Stimulated activated CD4-positive, alpha-beta T cell treated with anti-CD3 and anti-CD28 coated beads, Interleukin-1b, Interleukin-23, amount 100 ng/mL, for 24 hours (primary cell): Measurements from ENCODE around the gene NANOS3.

ENCODE experiments used
- DNase-seq, 4 experiments: peaks; one replicate each; pipeline ENCODE4 v3.0.0-alpha.2; 2020; ENCODE audit warnings: low read depth in 4 of 4, low spot score in 1 of 4

The NANOS3 gene

DNA sequence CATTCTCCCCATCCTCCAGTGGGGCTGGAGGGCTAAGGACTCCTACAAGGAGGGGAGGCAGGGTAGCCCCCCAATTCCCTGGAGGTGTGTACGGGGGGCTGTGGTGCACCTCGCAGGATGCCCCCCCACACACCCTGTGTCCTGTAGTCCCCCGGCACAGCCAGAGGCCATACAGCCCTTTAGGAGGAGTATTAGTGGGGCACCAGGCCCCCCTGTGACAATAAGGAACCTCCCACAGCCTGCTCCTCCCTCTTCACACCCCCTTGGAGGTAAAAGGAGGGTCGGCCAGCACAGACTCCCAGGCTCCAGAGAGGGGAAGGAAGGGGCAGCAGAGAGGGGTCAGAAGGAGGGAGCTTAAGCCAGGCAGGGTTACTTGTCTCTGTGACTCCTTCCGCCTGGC is at the start of gene NANOS3:
TSS of gene NANOS3 (plus strand) at position 301 of the 400 bp plus-strand sequence. CDS start 115 bp downstream, outside the sequence.
- DNase-seq, result no peak

DNA sequence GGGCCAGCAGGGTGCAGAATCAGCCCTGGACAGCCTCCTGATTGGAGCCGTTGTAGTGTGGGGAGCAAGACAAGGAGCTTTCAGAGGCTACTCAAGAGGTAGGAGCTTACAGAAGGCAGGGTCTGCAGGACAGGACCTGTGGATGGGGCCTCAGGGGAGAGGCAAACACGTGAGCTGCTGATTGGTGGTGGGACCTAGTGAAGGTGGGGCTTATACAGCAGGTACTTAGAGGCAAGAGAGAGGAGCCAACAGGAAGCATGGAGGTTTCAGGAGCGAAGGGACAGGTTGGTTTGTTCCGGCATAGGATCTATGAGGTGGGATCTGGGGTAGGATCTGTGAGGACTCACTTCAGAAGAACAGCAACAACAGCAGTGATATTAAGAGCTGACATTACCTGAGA is 49.3 kb upstream of the NANOS3 start:
- DNase-seq, result no peak

DNA sequence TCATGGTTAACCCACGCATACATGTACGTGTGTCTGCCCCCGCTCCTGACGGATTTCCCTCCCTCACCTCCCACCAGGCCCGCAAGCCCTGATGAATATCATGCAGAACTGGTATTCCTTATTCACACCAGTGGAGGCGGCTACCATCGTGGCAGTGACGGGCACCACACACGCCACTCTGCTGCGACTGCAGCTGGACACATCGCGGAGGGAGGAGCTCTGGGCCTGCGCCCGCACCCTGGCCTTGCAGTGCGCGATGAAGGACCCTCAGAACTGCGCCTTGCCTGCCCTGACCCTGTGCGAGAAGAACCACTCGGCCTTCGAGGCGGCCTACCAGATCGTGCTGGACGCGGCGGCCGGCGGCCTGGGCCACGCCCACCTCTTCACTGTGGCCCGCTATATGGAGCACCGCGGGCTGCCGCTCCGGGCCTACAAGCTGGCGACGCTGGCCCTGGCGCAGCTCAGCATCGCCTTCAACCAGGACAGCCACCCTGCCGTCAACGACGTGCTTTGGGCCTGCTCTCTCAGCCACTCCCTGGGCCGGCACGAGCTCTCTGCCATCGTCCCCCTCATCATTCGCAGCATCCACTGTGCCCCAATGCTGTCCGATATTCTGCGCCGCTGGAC is 46.7 kb upstream of the NANOS3 start:
- DNase-seq, result no peak

DNA sequence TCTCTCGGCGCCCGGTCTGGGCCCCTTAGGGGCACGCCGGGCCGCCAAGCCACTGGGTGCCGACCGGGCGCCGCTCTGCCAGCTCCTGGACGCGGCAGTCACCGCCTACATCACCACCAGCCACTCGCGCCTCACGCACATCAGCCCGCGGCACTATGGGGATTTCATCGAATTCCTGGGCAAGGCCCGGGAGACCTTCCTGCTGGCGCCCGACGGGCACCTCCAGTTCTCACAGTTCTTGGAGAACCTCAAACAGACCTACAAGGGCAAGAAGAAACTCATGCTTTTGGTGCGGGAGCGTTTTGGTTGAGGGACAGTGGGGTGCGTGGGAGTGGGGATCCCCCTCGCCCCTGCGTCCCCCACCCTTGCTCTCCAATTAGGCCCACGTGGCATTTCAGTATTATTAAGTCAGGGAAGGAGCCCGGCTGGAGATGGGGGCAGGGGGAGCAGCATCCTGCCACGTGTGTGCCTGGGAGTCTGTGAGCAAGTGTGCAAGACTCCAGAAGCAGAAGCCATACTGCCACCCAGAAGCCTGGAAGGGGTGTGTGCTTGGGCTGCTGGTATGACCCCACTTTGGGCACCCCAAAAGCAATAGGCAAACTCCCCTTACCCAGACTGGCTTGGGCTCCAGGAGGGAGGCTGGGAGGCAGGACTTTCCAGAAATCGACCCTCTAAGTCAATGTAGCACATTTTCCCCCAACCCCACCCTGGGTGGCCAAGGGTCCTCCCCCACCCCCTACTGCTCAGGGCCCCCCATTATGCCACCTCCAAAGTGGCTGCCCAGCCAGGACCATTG is 46.0 kb upstream of the NANOS3 start:
- DNase-seq, result no peak

DNA sequence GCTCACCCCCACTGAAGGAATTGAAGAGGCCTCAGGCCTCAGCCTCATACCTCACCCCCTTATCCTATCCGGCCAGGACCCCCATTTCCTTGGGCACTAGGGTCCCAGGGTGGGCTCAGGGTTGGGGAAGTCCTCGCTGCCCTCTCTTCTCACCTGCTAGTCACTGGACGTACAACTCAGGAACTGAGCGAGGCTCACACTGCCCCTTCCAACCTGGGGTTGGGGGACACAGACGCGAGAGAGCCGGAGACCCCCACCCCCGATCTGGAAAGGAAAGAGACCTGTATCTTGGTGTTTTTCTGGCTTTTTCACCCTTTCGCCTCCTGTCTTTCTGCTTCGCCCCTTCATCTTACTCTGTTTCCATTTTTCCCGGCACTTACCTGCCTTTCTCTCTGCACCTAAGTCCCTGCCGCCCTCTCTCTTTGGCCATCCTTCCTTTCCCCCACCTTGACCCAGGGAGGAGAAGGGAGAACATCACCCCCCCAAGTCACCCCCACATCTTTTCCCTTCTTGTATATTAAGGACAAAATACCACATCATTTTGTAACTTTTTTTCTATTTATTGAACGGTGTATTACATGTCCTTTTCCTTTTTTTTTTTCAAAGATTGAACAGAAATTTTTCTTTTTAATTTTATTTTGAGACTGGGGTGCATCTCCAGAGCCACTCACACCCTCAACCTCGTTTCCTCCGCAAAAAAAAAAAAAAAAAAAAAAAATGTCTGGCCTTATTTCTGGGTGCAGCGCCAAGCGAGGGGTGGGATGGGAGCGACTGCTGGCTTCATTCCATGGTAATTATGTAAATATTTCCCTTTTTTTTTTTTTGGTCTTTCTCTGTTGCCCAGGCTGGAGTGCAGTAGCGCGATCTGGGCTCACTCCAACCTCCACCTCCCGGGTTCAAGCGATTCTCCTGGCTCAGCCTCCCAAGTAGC is 45.1 kb upstream of the NANOS3 start:
- DNase-seq, result no peak

DNA sequence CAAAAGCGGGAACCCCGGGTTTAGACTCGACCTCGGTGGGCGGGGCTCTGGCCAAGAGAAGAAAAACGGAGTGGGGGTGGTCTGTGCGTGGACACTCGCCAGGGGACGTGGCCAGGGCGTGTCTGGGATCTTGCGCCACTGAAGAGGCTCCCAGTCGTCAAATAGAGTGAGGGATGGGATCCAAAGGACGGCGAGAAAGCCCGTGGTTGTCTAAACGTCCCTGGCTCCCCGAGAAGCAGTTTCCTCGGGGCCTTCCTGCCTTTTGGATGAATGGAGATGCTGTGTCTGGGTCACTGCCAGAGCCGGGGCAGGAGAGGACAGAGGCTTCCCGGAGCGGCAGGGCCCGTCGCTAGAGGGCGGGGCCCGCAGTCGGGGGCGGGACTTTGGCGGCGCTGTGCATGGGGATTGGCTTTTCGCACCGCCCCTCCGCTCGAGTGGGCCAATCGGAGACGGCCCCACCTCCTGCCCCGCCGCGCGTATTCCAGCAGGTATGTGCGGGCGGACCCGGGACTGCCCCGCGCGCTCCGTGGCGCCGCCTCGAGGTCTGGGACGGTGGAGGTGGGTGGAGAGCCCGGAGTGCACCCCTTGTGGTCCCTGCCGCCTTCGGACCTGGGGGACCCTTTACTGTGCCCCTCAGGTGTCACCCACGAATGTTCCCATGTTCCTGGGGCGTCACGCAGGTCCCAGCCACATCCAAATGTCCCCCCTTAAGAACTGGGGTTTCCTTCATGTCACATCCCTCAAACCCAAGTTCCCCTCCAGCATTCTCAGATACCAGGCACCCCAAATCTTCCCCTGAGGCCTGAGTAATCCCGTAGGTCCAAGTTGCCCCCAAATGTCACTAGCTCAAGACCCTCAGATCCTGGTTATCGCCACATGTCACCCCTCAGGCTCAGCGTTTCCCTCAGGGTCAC is 43.3 kb upstream of the NANOS3 start:
- DNase-seq, result peak in 3 of 4 experiments; percentile 83 to 94 (median 90)

DNA sequence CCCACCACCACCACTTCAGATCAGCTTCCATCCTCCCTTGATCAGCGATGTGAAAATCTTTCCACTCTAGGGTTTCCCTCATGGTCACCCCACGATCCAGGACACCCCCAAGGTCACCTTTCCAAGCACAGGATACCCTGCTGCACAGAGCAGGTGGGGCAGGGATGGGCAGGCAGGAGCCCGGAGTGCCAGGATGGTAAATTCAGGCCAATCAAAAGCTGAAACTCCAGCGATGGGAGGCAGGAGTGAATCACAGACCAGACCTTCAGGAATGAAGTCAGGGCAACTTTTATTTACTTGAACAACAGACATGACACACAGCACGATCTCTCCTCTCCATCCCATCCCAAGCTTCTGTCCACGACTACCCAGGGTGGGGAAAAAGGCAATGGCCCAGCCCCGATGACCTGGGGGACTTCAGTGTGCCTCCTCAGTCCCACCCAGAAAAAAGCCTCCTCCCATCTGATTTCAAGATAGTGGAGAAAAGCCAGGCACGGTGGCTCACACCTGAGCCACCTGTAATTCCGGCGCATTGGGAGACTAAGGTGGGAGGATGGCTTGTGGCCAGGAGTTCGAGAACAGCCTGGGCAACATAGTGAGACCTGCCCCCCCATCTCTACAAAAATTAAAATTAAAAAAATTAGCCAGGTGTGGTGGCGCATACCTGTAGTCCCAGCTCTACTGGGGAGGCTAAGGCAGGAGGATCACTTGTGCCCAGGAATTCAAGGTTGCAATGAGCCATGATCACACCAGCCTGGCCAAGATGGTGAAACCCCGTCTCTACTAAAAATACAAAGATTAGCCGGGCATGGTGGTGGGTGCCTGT is 42.5 kb upstream of the NANOS3 start:
- no peak for DNase-seq

DNA sequence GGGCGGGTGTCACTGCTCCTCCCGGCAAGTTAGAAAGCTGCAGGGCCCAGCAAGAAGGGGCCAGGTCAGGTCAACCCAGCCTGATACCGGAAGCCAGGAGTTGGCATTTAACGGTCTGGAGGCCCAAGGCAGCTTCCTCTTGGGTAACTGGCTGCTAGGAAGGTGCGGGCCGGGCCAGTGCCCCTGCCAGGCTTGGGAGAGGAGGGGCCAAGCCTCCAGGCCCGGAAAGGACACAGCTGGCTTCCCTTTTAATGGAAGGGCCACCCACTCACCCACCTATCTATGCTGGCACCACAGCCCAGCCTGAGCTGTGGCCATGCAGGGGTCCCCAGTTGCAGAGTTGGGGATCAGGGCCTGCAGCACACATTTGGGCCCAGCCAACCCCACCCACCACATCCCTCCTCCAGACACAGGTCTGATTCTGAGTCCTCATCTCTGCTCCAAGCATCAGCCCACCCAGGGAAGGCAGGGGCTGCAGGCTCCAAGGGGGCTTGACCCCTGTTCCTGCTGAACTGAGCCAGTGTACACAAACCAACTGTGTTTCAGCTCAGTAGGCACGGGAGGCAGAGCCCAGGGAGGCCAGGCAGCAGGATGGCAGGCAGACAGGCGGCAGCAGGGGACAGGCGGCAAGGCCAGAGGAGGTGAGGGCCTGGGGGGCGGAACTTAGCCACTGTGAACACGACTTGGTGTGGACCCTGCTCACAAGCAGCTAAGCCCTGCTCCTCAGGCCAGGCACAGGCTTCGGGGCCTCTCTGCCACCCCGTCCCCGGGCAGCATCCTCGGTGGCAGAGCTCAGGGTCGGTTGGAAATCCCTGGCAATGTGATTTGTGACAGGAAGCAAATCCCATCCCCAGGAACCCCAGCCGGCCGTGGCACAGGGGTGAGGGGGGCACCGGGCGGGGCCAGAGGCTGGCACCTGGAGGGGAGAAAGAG is 40.9 kb upstream of the NANOS3 start:
- no peak for DNase-seq

DNA sequence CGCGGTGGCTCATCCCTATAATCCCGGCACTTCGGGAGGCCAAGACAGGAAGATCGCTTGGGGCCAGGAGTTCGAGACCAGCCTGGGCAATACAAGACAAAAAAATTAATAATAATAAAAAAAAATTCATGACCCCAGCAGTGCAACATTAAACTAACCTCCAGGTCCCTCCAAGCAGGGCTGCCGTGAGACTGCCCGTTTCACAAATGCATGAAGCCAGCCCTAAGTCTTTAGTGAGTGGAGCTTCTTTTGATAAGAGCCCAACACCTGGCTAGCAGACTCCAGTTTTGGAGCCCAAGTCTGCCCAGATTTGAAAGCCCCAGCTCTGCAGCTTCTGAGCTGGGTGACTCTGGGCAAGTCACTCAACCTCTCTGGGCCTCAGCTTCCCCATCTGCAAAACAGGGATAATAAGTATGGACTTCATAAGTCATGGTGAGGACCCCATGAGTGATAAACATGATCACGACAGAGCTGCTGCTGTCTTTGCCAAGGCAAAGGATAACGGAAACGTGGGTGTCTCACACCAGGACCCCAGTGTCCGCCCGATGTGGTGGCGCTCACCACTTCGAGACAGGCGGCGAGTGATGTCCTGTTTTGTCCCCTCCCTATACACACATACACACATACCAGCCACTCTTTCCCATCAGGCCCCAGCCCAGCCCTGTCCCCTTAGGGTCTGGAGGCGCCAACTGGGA is 38.4 kb upstream of the NANOS3 start:
- DNase-seq, result no peak

DNA sequence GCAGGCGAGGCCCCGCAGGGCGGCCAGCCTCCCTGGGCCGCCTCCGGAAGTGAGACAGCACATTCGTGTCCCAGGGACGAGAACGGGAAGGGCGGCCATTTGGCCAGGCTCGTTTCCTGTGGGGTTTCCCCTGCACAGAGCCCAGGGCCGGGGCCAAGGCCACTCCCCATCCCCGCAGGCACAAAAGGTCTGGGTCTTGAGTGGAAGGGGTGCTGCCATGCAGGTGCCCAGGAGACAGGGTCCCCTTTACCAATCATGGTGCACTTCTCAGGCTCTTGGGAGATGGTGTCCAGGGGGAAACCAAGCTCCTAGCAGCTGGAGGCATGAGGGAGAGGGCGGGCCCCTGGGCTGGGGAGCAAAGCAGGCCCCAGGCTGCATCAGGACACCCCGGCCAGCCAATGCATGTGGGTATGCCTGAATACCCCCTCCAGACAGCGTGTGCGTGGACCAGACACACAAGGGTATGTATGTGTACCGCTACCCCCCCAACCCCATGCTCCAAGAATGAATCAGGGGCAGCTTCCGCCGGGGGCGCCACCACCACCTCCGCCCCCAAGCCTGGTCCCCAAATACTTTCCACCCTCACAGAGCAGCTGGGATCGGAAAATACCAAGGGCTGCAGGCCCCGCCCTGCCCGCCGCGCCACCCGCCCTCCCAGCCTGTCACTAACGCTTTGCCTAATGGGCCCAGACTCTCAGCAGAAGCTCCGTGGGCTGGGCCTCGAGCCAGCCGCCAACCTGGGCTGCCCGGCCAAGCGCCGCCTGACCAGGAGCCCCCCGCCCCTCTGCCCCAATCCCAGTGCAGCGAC is 37.6 kb upstream of the NANOS3 start:
- DNase-seq, result peak in 2 of 4 experiments; percentile 82 to 92

DNA sequence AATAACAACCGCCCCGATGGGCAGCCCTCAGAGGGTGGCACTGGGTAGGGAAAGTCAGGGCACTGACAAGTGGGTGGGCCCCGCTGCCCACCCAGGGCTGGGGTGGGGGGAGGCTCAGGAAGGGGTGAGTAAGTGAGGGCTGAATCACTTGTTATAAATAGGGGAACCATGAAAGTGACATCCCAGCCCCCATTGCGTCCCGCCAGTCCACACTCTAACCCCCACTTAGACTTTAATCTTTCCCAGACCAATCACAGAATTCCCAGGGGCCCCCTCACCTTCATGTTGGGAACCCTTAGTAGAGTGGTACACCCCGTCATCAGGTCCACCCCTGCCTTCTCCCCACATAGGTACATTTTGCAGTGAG is 37.0 kb upstream of the NANOS3 start:
- no peak for DNase-seq

DNA sequence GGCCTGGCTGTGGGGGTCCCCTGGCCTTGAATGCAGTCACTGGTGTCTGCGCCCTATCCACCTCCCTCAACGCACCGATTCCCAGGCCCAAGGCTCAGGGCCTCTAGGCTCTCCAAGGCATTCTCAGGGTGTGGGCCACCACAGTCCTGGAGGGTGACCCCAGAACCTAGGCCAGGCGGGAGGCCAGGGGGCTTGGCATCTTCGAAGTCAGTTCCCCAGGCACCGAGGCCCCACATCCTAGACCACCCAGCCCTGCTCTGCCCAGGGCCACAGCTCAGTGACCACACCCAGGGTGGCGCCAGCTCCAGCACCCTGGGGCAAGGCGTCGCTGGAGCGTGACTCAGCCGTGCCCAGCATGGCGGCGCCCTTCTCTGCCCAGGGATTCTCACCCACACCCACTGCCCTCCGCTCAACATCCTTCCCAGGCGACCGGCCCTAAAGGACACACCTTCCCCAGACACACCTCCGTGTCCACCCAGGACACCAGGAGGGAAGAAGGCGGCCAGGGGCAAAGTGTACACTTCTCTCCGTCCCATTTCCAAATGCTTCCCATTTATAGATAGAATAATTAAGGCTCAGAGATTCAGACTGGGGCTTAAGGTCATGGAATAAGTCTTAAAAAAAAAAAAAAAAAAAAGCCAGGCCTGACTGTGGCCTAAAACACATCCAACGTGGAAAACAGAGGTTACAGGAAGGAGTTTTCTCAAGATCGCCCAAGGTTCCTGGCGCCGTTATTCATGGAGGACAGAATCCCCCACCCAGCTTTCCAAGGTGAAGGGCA is 36.4 kb upstream of the NANOS3 start:
- DNase-seq, result no peak

DNA sequence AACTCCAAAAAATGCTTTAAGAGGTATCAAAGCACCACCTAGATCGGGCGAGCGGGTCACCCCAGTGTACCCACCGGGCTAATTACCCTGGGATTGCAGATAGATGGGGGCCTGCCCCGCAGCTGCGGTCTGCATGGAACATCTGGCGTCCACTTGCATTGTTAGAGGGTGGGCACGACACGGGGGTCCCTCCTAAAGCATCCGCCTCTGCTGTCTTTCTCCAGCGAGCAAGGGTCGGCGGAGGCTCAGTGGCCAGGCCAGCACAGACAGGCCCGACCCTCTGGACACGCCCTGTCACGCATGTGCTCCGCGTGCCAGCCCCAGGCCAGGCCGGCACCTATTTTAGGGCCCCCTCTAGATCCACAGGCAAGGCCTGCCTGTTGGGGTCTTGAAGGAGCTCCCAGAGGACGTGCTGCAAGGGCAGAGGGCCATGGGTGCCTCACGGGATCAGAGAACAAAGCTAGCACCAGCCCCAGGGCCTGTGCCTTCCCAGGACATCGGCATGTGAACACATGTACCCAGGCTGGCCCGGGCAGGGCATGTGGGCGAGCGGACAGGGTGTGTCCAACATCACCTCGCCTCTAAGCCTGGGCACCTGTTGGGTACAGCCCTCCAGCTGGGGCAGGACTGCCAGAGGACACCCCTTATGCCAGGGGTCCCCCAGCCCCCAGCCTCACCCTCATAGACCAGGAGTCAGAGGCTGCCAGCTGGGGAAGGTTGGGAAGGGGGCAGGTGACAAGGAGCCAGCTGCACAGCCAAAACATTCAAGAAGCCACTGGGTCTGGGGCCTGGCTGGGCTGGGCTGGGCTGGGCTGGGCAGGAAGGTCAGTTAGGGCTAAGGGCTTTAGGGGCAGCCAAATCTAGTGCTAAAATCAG is 35.6 kb upstream of the NANOS3 start:
- no peak for DNase-seq

DNA sequence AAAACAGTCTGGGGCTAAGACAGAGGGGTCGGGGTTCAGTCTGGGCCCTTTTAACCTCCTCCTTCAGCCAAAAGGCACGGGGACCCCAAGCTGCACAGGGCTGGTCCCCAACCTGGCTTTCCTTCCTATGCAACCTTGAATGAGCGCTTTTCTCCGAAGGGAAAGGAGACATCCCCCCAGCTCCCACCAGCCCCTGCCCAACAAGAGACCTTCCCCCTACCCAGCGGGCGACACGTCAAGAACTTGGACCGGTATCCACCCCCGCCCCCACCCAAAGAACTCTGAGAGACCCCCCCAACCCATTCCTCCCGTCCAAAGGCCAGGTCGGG is 35.0 kb upstream of the NANOS3 start:
- DNase-seq, result no peak

DNA sequence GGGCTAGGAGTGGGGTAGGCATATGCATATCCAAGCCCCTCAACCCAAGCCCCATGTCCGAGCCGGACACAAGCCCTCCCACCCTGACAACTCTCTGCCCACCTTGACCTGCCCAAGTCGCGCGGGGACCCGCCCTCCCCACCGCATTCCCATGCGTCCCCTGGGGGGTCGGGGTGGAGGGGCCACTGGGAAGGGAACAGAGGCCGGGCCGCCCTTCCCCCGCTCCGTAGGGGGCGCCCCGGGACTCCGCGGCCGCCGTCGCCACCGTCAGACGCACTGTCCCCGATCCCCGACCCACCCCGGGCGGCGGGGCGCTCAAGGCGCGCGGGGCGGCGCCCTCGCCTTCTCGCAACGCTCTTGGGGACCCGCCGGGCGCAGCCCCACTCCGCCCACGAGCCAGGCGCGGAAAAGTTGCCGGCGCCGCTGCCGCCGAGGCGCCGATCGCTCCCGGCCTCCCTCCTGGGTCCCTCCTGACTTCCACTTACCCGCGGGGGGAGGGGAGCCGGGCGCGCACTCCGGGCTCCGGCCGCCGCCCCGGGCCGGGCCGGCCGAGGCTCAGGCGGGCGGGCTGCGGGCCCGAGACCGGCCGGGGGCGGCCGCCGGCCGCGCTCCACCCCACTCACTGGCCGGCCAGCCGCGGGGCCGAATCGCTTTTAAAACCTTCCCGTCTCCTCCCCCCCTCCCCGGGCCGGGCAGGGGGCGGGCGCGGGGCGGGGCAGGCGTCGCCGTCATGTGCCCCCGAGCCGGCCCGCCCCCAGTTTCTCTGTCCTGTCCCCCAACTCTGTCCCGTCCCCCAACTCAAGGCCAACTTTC is 34.4 kb upstream of the NANOS3 start:
- peak in 1 of 4 experiments; percentile 63 for DNase-seq
